Hematopoietic multipotent progenitor cell treated with erythropoietin and hydrocortisone succinate and interleukin-3 and kit ligand, for 6 days (in vitro differentiated cells): ENCODE data around the gene STRN4.
"Not testable (repeated sequence)": the region's sequence is repeated elsewhere in the genome, so short reads cannot be mapped to it uniquely, and the experiment has no call there.

Experiments used
- DNase-seq: peaks from one replicate; pipeline ENCODE4 v3.0.0-alpha.2; 2015

Gene STRN4

GRCh38 chr19:46773018-46773399 lies 26.8 kb upstream of the STRN4 start:
- DNase-seq, result no peak

GRCh38 chr19:46772170-46773017 lies 26.1 kb upstream of the STRN4 start:
- DNase-seq, result peak; percentile 23

- not testable (repeated sequence) for DNase-seq
These were observed 22.5 kb upstream of the STRN4 start for GRCh38 chr19:46768746-46769145.

GRCh38 chr19:46766569-46767317 lies 20.5 kb upstream of the STRN4 start:
- peak; percentile 78 for DNase-seq

GRCh38 chr19:46764817-46765291 lies 18.6 kb upstream of the STRN4 start:
- DNase-seq, result no peak

- DNase-seq, result no peak
These were observed 16.1 kb upstream of the STRN4 start for GRCh38 chr19:46762245-46762890.

GRCh38 chr19:46761418-46761831 lies 15.2 kb upstream of the STRN4 start:
- no peak for DNase-seq

- not testable (repeated sequence) for DNase-seq
These were observed 14.6 kb upstream of the STRN4 start for GRCh38 chr19:46760897-46761296.

GRCh38 chr19:46760363-46760762 lies 14.1 kb upstream of the STRN4 start:
- DNase-seq, result no peak

GRCh38 chr19:46759817-46760333 lies 13.6 kb upstream of the STRN4 start:
- DNase-seq, result no peak

- DNase-seq, result no peak
These were observed 13.0 kb upstream of the STRN4 start for GRCh38 chr19:46759206-46759605.

- DNase-seq, result no peak
These were observed 10.3 kb upstream of the STRN4 start for GRCh38 chr19:46756544-46756888.

- no peak for DNase-seq
These were observed 9.7 kb upstream of the STRN4 start for GRCh38 chr19:46755853-46756543.

GRCh38 chr19:46755077-46755852 lies 9.0 kb upstream of the STRN4 start:
- no peak for DNase-seq

- DNase-seq, result peak; percentile 89
These were observed 7.3 kb upstream of the STRN4 start for GRCh38 chr19:46753420-46754155.

- peak; percentile 91 for DNase-seq
These were observed 2.3 kb upstream of the STRN4 start for GRCh38 chr19:46748325-46749109.

- peak; percentile 44 for DNase-seq
These were observed 549 bp downstream of the STRN4 start, which contains the start of gene FKRP for GRCh38 chr19:46745521-46746280. Gene FKRP (plus strand): TSS chr19:46746057. CDS start chr19:46755451, 9,394 bp downstream.

- no peak for DNase-seq
These were observed 1.2 kb downstream of the STRN4 start for GRCh38 chr19:46745030-46745429.

- DNase-seq, result no peak
These were observed 2.1 kb downstream of the STRN4 start for GRCh38 chr19:46744005-46744691.
